ENCODE measurements around the gene HSD3B7.

DNA sequence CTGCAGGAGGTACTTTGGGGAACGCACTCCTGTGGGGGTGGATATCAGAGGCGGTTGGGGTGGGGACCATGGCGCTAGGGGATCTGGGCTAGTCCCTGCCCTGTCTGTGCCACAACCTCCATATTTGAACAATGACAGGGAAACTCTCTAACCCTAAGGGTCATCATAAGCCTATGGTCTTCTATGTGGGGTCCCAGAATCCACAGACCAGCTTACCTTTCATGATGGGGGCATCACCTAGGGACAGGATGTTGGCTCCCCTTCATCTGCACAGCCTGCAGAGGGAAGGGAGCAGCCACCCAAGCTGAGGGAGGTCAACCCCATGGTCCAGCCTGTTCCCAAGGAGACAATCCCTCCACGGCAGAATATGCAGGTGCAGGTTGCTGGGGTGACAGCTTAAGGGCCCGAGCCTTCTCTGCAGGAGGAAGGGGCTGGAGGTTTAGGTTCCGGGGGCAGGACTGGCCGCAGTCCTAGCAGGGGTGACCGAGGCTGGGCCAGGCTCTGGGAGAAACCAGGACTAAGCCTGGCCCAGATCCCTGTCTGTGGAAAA, 34.4 kb upstream of the HSD3B7 start:
- TF ChIP-seq, protein P1, sequence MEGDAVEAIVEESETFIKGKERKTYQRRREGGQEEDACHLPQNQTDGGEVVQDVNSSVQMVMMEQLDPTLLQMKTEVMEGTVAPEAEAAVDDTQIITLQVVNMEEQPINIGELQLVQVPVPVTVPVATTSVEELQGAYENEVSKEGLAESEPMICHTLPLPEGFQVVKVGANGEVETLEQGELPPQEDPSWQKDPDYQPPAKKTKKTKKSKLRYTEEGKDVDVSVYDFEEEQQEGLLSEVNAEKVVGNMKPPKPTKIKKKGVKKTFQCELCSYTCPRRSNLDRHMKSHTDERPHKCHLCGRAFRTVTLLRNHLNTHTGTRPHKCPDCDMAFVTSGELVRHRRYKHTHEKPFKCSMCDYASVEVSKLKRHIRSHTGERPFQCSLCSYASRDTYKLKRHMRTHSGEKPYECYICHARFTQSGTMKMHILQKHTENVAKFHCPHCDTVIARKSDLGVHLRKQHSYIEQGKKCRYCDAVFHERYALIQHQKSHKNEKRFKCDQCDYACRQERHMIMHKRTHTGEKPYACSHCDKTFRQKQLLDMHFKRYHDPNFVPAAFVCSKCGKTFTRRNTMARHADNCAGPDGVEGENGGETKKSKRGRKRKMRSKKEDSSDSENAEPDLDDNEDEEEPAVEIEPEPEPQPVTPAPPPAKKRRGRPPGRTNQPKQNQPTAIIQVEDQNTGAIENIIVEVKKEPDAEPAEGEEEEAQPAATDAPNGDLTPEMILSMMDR (IDR thresholded peaks at IDR 0.05; ENCODE audit: insufficient read depth, low read length): no peak
- TF ChIP-seq GABPA (IDR thresholded peaks at IDR 0.05; ENCODE audit: low read depth): no peak
- TF ChIP-seq, protein P2, sequence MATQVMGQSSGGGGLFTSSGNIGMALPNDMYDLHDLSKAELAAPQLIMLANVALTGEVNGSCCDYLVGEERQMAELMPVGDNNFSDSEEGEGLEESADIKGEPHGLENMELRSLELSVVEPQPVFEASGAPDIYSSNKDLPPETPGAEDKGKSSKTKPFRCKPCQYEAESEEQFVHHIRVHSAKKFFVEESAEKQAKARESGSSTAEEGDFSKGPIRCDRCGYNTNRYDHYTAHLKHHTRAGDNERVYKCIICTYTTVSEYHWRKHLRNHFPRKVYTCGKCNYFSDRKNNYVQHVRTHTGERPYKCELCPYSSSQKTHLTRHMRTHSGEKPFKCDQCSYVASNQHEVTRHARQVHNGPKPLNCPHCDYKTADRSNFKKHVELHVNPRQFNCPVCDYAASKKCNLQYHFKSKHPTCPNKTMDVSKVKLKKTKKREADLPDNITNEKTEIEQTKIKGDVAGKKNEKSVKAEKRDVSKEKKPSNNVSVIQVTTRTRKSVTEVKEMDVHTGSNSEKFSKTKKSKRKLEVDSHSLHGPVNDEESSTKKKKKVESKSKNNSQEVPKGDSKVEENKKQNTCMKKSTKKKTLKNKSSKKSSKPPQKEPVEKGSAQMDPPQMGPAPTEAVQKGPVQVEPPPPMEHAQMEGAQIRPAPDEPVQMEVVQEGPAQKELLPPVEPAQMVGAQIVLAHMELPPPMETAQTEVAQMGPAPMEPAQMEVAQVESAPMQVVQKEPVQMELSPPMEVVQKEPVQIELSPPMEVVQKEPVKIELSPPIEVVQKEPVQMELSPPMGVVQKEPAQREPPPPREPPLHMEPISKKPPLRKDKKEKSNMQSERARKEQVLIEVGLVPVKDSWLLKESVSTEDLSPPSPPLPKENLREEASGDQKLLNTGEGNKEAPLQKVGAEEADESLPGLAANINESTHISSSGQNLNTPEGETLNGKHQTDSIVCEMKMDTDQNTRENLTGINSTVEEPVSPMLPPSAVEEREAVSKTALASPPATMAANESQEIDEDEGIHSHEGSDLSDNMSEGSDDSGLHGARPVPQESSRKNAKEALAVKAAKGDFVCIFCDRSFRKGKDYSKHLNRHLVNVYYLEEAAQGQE (IDR thresholded peaks at IDR 0.05; ENCODE audit: insufficient replicate concordance, low read depth): no peak
- no peak for TF ChIP-seq POLR2AphosphoS5 (IDR thresholded peaks at IDR 0.05; ENCODE audit: low read depth)
- TF ChIP-seq SPI1 (IDR thresholded peaks at IDR 0.05; ENCODE audit: borderline replicate concordance, low read depth): no peak

All from HL-60 (cell line).